Measurements from ENCODE around the gene AUTS2.
A peak's percentile ranks its signal among the peaks of the same experiment; 100 is the strongest.

AUTS2 gene

GRCh38 chr7:70097645-70098044 lies 499.4 kb downstream of the AUTS2 start:
- TF ChIP-seq CTCF (conservative IDR thresholded peaks at IDR 0.05; ENCODE audit: low read length) = no peak
- no peak overlapping the region for H3K4me3 ChIP-seq (ENCODE audit: low read length)
- no peak for DNase-seq (ENCODE audit: low read depth)

- no peak for TF ChIP-seq CTCF (conservative IDR thresholded peaks at IDR 0.05; ENCODE audit: low read length)
- DNase-seq (ENCODE audit: low read depth) = no peak
- H3K4me3 ChIP-seq (ENCODE audit: low read length) = no peak overlapping the region
These were observed 499.9 kb downstream of the AUTS2 start for GRCh38 chr7:70098133-70098561.

- DNase-seq (ENCODE audit: low read depth) = peak; percentile 35
- TF ChIP-seq CTCF (conservative IDR thresholded peaks at IDR 0.05; ENCODE audit: low read length) = no peak
- H3K4me3 ChIP-seq (ENCODE audit: low read length) = no peak overlapping the region
These were observed 500.8 kb downstream of the AUTS2 start for GRCh38 chr7:70098905-70099672.

GRCh38 chr7:70104243-70104642 lies 506.0 kb downstream of the AUTS2 start:
- TF ChIP-seq CTCF (conservative IDR thresholded peaks at IDR 0.05; ENCODE audit: low read length) = no peak
- H3K4me3 ChIP-seq (ENCODE audit: low read length) = no peak overlapping the region
- DNase-seq (ENCODE audit: low read depth) = peak; percentile 81

- DNase-seq (ENCODE audit: low read depth) = no peak
- TF ChIP-seq CTCF (conservative IDR thresholded peaks at IDR 0.05; ENCODE audit: low read length) = no peak
These were observed 514.8 kb downstream of the AUTS2 start for GRCh38 chr7:70113078-70113477.

GRCh38 chr7:70113536-70113935 lies 515.3 kb downstream of the AUTS2 start:
- no peak for TF ChIP-seq CTCF (conservative IDR thresholded peaks at IDR 0.05; ENCODE audit: low read length)
- H3K4me3 ChIP-seq (ENCODE audit: low read length) = no peak overlapping the region
- peak; percentile 82 for DNase-seq (ENCODE audit: low read depth)

More at GRCh38 chr7:70113078-70113477, 514.8 kb downstream of the AUTS2 start:
- no peak overlapping the region for H3K4me3 ChIP-seq (ENCODE audit: low read length)

GRCh38 chr7:70114806-70115205 lies 516.5 kb downstream of the AUTS2 start:
- peak; percentile 59 for DNase-seq (ENCODE audit: low read depth)
- no peak for TF ChIP-seq CTCF (conservative IDR thresholded peaks at IDR 0.05; ENCODE audit: low read length)
- H3K4me3 ChIP-seq (ENCODE audit: low read length) = no peak overlapping the region

All from AG10803 (cell line).